ENCODE measurements around the gene HID1. TPM values are rescaled to one million over a fixed set of nuclear protein-coding genes. Genes with fewer than 3 reads are reported as not detected.

The HID1 gene
- total RNA-seq, 4 donors from 2014 or later: 4.0 to 24.1 (median 6.1) TPM

- TF ChIP-seq, protein P1, sequence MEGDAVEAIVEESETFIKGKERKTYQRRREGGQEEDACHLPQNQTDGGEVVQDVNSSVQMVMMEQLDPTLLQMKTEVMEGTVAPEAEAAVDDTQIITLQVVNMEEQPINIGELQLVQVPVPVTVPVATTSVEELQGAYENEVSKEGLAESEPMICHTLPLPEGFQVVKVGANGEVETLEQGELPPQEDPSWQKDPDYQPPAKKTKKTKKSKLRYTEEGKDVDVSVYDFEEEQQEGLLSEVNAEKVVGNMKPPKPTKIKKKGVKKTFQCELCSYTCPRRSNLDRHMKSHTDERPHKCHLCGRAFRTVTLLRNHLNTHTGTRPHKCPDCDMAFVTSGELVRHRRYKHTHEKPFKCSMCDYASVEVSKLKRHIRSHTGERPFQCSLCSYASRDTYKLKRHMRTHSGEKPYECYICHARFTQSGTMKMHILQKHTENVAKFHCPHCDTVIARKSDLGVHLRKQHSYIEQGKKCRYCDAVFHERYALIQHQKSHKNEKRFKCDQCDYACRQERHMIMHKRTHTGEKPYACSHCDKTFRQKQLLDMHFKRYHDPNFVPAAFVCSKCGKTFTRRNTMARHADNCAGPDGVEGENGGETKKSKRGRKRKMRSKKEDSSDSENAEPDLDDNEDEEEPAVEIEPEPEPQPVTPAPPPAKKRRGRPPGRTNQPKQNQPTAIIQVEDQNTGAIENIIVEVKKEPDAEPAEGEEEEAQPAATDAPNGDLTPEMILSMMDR (IDR thresholded peaks at IDR 0.05): no peak
- ATAC-seq (ENCODE audit: low FRiP score) (no peak), DNase-seq (ENCODE audit: low spot score) (no peak)
These were observed 27.0 kb upstream of the HID1 start for GRCh38 chr17:74999523-74999922.

DNA sequence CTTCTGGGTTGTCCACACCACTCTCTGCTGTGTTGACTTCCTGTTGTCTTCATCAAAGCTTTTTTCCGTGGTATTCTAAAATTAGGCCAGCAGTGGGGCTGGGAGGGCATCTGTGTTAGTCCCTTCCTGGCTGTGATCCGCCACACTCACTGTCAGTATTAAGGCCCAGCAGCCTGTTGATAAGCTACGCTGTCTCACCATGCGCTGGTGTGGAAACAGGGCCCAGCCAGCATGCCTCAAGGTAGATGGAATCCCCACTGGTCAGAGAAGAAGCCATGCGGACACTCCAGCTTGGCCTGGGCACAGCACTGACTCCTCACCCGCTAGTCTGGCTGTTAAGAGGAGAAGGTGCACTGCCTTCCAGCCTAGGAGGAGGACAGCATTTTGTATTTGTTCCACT lies 26.2 kb upstream of the HID1 start:
- ATAC-seq (ENCODE audit: low FRiP score): no peak
- TF ChIP-seq, protein P1 (IDR thresholded peaks at IDR 0.05): no peak
- DNase-seq (ENCODE audit: low spot score): no peak

DNA sequence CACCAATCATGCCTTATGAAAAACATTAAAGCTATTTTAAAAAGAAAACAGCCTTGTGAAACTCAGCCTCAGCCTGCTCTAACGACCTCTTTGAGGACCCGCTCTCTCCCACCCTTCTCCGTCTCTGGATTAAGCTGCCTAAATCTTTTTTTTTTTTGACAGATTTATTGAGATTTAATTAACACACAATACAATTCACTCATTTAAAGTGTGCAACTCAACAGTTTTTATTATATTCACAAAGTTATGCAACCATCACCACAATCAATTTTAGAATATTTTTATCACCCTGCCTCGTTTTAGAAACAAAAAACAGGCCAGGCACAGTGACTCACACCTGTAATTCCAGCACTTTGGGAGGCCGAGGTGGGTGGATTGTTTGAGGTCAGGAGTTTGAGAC lies 23.3 kb upstream of the HID1 start:
- DNase-seq (ENCODE audit: low spot score): no peak
- TF ChIP-seq, protein P1 (IDR thresholded peaks at IDR 0.05): no peak
- ATAC-seq (ENCODE audit: low FRiP score): no peak

GRCh38 chr17:74994440-74994839 lies 21.9 kb upstream of the HID1 start:
- TF ChIP-seq, protein P1 (IDR thresholded peaks at IDR 0.05): no peak
- DNase-seq (ENCODE audit: low spot score): no peak
- no peak for ATAC-seq (ENCODE audit: low FRiP score)

- ATAC-seq (ENCODE audit: low FRiP score) (no peak), DNase-seq (ENCODE audit: low spot score) (no peak)
- TF ChIP-seq, protein P1 (IDR thresholded peaks at IDR 0.05): no peak
These were observed 19.7 kb upstream of the HID1 start for GRCh38 chr17:74992223-74992622.

- no peak for DNase-seq (ENCODE audit: low spot score)
- no peak for ATAC-seq (ENCODE audit: low FRiP score)
- TF ChIP-seq, protein P1 (IDR thresholded peaks at IDR 0.05): no peak
These were observed 18.1 kb upstream of the HID1 start for GRCh38 chr17:74990581-74991105.

GRCh38 chr17:74987909-74988711 lies 15.6 kb upstream of the HID1 start:
- ATAC-seq (ENCODE audit: low FRiP score): peak; percentile 86
- TF ChIP-seq, protein P1 (IDR thresholded peaks at IDR 0.05): no peak
- peak; percentile 75 for DNase-seq (ENCODE audit: low spot score)

Data from omental fat pad (tissue), 4 donors.